GM23338 (cell line): ENCODE data around the gene TNRC18. TPM values are rescaled to one million over a fixed set of nuclear protein-coding genes. Genes with fewer than 3 reads are reported as not detected.

ENCODE experiments used
- ATAC-seq: fragments of 200-7000 bp; cut with Tn5 transposase; 3 replicates; pipeline ENCODE4 v1.9.1; 2020
- DNase-seq: peaks from one replicate; pipeline ENCODE4 v3.0.0-alpha.2; 2015; ENCODE audit warnings: low spot score
- H2AFZ ChIP-seq: fragments of 200-600 bp; sonication (generic); 2 replicates; pipeline ENCODE4 v1.8.0; 2016; ENCODE audit warnings: antibody characterized with exemption, mild to moderate bottlenecking, moderate library complexity
- H3F3A ChIP-seq: fragments of 200-600 bp; sonication (generic); replicated peaks from 2 replicates; pipeline ENCODE4 v1.8.0; 2017; ENCODE audit warnings: antibody characterized with exemption, mixed run types, low read depth
- H3K27ac ChIP-seq: fragments of 200-600 bp; sonication (generic); 2 replicates; pipeline ENCODE4 v1.6.1; 2016; ENCODE audit warnings: low read depth
- H3K27me3 ChIP-seq: fragments of 200-600 bp; sonication (generic); 2 replicates; pipeline ENCODE4 v1.8.0; 2016; ENCODE audit warnings: mild to moderate bottlenecking, mixed run types, moderate library complexity; ENCODE audit not compliant: insufficient read depth
- H3K36me3 ChIP-seq: fragments of 200-600 bp; sonication (generic); 2 replicates; pipeline ENCODE4 v1.8.0; 2016; ENCODE audit warnings: mild to moderate bottlenecking; ENCODE audit not compliant: insufficient read depth
- H3K4me1 ChIP-seq: fragments of 200-600 bp; sonication (generic); 2 replicates; pipeline ENCODE4 v1.8.0; 2016; ENCODE audit warnings: mild to moderate bottlenecking, moderate library complexity; ENCODE audit not compliant: insufficient read depth
- H3K4me2 ChIP-seq: fragments of 200-600 bp; sonication (generic); 2 replicates; pipeline ENCODE4 v1.7.1; 2017; ENCODE audit warnings: mixed run types
- H3K4me3 ChIP-seq: fragments of 200-600 bp; sonication (generic); 2 replicates; pipeline ENCODE4 v1.6.1; 2016; ENCODE audit warnings: mixed run types
- H3K79me2 ChIP-seq: fragments of 200-600 bp; sonication (generic); replicated peaks from 2 replicates; pipeline ENCODE4 v1.8.0; 2017; ENCODE audit warnings: mild to moderate bottlenecking; ENCODE audit not compliant: insufficient read depth
- H3K9me2 ChIP-seq: fragments of 200-600 bp; sonication (generic); 2 replicates; pipeline ENCODE4 v1.8.0; 2017; ENCODE audit not compliant: insufficient read depth
- H4K20me1 ChIP-seq: fragments of 200-600 bp; sonication (generic); replicated peaks from 2 replicates; pipeline ENCODE4 v1.8.0; 2017; ENCODE audit warnings: mild to moderate bottlenecking; ENCODE audit not compliant: insufficient read depth
- H3K27ac Mint-ChIP-seq: 2 replicates; pipeline ENCODE4 v1.8.0; 2020; ENCODE audit warnings: inconsistent platforms, mild to moderate bottlenecking, moderate library complexity, mixed read lengths
- H3K27me3 Mint-ChIP-seq: 3 replicates; pipeline ENCODE4 v1.8.0; 2022; ENCODE audit warnings: low read depth, mild to moderate bottlenecking, moderate library complexity, mixed read lengths, inconsistent platforms; ENCODE audit not compliant: insufficient read depth, poor library complexity
- H3K36me3 Mint-ChIP-seq: 3 replicates; pipeline ENCODE4 v1.8.0; 2021; ENCODE audit warnings: low read depth, mild to moderate bottlenecking, inconsistent platforms, moderate library complexity, mixed read lengths
- H3K4me1 Mint-ChIP-seq: 3 replicates; pipeline ENCODE4 v1.8.0; 2020; ENCODE audit warnings: mild to moderate bottlenecking, inconsistent platforms, mixed read lengths
- H3K4me3 Mint-ChIP-seq: 3 replicates; pipeline ENCODE4 v1.8.0; 2021; ENCODE audit warnings: moderate library complexity, mild to moderate bottlenecking, inconsistent platforms, mixed read lengths
- H3K9me3 Mint-ChIP-seq: 3 replicates; pipeline ENCODE4 v1.8.0; 2020; ENCODE audit warnings: moderate library complexity, mild to moderate bottlenecking, inconsistent platforms, mixed read lengths
- CREB1 ChIP-seq: fragments of 250-450 bp; sonication (Bioruptor Pico); IDR thresholded peaks from 2 replicates; pipeline ENCODE4 v1.5.0; 2020; ENCODE audit warnings: low read depth, mild to moderate bottlenecking, moderate library complexity
- EZH2 ChIP-seq: fragments of 200-600 bp; sonication (generic); IDR thresholded peaks from one replicate; pipeline ENCODE4 v1.8.0; 2017; ENCODE audit warnings: antibody characterized with exemption, mild to moderate bottlenecking, low read depth; ENCODE audit not compliant: unreplicated experiment
- EZH2phosphoT487 ChIP-seq: fragments of 200-600 bp; sonication (generic); IDR thresholded peaks from one replicate; pipeline ENCODE4 v1.8.1; 2018; ENCODE audit warnings: antibody characterized with exemption; ENCODE audit not compliant: unreplicated experiment
- NANOG ChIP-seq: IDR thresholded peaks from 2 replicates; pipeline ENCODE4 v1.6.1; 2016; ENCODE audit warnings: antibody characterized with exemption, borderline replicate concordance
- STAT1 ChIP-seq: IDR thresholded peaks from one replicate; pipeline ENCODE4 v1.6.1; 2016; ENCODE audit warnings: antibody characterized with exemption; ENCODE audit not compliant: unreplicated experiment
- ZNF114 ChIP-seq: fragments of 250-450 bp; sonication (Bioruptor Pico); IDR thresholded peaks from 2 replicates; pipeline ENCODE4 v1.5.0; 2020; ENCODE audit warnings: mild to moderate bottlenecking, moderate library complexity
- ZNF331 ChIP-seq: fragments of 250-450 bp; sonication (Bioruptor Pico); IDR thresholded peaks from 2 replicates; pipeline ENCODE4 v1.5.0; 2020; ENCODE audit warnings: low read depth, mild to moderate bottlenecking, moderate library complexity
- polyA plus RNA-seq: library from polyadenylated mRNA; unstranded; fragments of >200 nt; fragmentation: Nextera tagmentation; extraction: Ambion mirVana; gene quantifications from 2 replicates; pipeline ENCODE4 v1.2.1, GENCODE V29; 2016
- total RNA-seq: library from RNA; depleted of rRNA; stranded (reverse); fragments of >200 nt; shearing (Covaris generic); gene quantifications from 2 replicates; pipeline ENCODE4 v1.2.3, GENCODE V29; 2014
- TF ChIP-seq, protein P1 (sequence below): IDR thresholded peaks from one replicate; pipeline ENCODE4 v1.6.1; 2018; ENCODE audit warnings: antibody characterized with exemption; ENCODE audit not compliant: unreplicated experiment
- TF ChIP-seq, protein P2 (sequence below), 2 experiments: fragments of 200-600 bp in 1 of 2; sonication (generic) in 1 of 2; conservative IDR thresholded peaks; 2 replicates each; pipeline versions ENCODE4 v1.5.1 to v1.6.1; 2016 to 2017; ENCODE audit warnings: antibody characterized with exemption in 2 of 2, low read depth in 2 of 2, mild to moderate bottlenecking in 2 of 2, moderate library complexity in 1 of 2
- TF ChIP-seq, protein P3 (sequence below): IDR thresholded peaks from 2 replicates; pipeline ENCODE4 v1.6.1; 2016; ENCODE audit warnings: antibody characterized with exemption

Gene TNRC18
- total and polyA plus RNA-seq, 2 experiments from 2014 or later, result 2.1 to 17.5 TPM

DNA sequence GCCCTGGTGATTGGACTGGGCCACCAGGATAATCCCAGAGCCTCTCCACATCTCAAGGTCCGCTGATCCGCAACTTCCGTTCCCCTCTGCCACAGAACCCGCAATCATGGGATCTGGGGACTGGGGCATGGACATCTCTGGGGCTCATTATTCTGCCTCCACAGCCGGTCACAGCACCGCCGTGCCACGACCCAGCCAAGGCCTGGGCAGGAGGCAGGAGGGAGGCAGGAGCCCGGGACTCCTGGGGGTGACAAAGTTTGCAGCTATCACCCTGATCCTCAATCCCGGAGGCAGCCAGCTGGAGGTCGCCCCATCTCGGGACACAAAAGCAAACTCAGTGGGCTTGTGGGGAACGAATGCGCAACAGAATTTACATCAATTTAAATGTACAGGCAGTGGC is 42.9 kb upstream of the TNRC18 start:
- Histone ChIP-seq H4K20me1 (no peaks in the 10 kb centered on the region), H3K4me3 (no peak overlapping the region), H3F3A (no peaks in the 10 kb centered on the region), H3K27me3 (no peaks in the 10 kb centered on the region), H3K4me2 (no peak overlapping the region), H3K4me1 (no peaks in the 10 kb centered on the region), H3K27ac (no peak overlapping the region), H3K36me3 (no peaks in the 10 kb centered on the region), H3K9me2 (no peaks in the 10 kb centered on the region), H2AFZ (no peak overlapping the region), H3K79me2 (no peaks in the 10 kb centered on the region)
- H3K4me1 Mint-ChIP-seq, result no peaks in the 10 kb centered on the region; the same call in 2 of the 3 replicates
- no peaks in the 10 kb centered on the region; the same call in 2 of the 3 replicates for H3K36me3 Mint-ChIP-seq
- TF ChIP-seq ZNF114 (CRISPR knock-in tag), result no peak
- no peak for TF ChIP-seq ZNF331
- no peak for TF ChIP-seq NANOG
- no peak for TF ChIP-seq EZH2
- TF ChIP-seq, protein P1, sequence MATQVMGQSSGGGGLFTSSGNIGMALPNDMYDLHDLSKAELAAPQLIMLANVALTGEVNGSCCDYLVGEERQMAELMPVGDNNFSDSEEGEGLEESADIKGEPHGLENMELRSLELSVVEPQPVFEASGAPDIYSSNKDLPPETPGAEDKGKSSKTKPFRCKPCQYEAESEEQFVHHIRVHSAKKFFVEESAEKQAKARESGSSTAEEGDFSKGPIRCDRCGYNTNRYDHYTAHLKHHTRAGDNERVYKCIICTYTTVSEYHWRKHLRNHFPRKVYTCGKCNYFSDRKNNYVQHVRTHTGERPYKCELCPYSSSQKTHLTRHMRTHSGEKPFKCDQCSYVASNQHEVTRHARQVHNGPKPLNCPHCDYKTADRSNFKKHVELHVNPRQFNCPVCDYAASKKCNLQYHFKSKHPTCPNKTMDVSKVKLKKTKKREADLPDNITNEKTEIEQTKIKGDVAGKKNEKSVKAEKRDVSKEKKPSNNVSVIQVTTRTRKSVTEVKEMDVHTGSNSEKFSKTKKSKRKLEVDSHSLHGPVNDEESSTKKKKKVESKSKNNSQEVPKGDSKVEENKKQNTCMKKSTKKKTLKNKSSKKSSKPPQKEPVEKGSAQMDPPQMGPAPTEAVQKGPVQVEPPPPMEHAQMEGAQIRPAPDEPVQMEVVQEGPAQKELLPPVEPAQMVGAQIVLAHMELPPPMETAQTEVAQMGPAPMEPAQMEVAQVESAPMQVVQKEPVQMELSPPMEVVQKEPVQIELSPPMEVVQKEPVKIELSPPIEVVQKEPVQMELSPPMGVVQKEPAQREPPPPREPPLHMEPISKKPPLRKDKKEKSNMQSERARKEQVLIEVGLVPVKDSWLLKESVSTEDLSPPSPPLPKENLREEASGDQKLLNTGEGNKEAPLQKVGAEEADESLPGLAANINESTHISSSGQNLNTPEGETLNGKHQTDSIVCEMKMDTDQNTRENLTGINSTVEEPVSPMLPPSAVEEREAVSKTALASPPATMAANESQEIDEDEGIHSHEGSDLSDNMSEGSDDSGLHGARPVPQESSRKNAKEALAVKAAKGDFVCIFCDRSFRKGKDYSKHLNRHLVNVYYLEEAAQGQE, result no peak
- TF ChIP-seq, protein P2, sequence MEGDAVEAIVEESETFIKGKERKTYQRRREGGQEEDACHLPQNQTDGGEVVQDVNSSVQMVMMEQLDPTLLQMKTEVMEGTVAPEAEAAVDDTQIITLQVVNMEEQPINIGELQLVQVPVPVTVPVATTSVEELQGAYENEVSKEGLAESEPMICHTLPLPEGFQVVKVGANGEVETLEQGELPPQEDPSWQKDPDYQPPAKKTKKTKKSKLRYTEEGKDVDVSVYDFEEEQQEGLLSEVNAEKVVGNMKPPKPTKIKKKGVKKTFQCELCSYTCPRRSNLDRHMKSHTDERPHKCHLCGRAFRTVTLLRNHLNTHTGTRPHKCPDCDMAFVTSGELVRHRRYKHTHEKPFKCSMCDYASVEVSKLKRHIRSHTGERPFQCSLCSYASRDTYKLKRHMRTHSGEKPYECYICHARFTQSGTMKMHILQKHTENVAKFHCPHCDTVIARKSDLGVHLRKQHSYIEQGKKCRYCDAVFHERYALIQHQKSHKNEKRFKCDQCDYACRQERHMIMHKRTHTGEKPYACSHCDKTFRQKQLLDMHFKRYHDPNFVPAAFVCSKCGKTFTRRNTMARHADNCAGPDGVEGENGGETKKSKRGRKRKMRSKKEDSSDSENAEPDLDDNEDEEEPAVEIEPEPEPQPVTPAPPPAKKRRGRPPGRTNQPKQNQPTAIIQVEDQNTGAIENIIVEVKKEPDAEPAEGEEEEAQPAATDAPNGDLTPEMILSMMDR (conservative IDR thresholded peaks at IDR 0.05; ENCODE audit: low read depth in 2 of 2), result no peak
- no peak for TF ChIP-seq EZH2phosphoT487
- no peak for TF ChIP-seq STAT1
- no peak for ATAC-seq
- H3K9me3 Mint-ChIP-seq, result no peaks in the 10 kb centered on the region; the same call in 2 of the 3 replicates
- no peak overlapping the region for H3K27ac Mint-ChIP-seq
- no peak for DNase-seq
- H3K4me3 Mint-ChIP-seq, result no peak overlapping the region
- H3K27me3 Mint-ChIP-seq, result peaks cover 7% of the 10 kb centered on the region

DNA sequence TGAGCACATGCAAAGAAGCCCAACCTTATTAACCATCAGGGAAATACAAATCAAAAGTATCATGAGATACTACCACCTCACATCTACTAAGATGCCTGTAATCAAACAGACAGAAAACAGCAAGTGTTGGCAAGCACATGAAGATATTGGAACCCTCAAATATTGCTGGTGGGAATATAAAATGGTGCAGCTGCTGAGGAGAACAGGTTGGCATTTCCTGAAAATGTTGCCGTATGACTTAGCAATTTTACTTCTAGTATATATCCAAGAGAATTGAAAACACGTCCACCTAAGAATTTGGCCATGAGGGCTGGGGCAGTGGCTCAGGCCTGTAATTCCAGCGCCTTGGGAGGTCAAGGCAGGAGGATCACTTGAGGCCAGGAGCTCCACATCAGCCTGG is 39.4 kb upstream of the TNRC18 start:
- Mint-ChIP-seq H3K9me3 (no peaks in the 10 kb centered on the region), H3K27ac (no peak overlapping the region), H3K27me3 (peaks cover 11% of the 10 kb centered on the region), H3K4me1 (no peaks in the 10 kb centered on the region), H3K4me3 (no peak overlapping the region), H3K36me3 (no peaks in the 10 kb centered on the region)
- Histone ChIP-seq H3K27ac (no peak overlapping the region), H3K4me3 (no peak overlapping the region), H3K4me2 (no peak overlapping the region), H3K4me1 (no peaks in the 10 kb centered on the region), H3F3A (no peaks in the 10 kb centered on the region), H3K27me3 (no peaks in the 10 kb centered on the region), H2AFZ (no peak overlapping the region), H3K9me2 (no peaks in the 10 kb centered on the region), H4K20me1 (no peaks in the 10 kb centered on the region), H3K36me3 (no peaks in the 10 kb centered on the region), H3K79me2 (no peaks in the 10 kb centered on the region)
- no peak for ATAC-seq
- DNase-seq, result no peak
- no peak for TF ChIP-seq EZH2phosphoT487
- TF ChIP-seq, protein P3, sequence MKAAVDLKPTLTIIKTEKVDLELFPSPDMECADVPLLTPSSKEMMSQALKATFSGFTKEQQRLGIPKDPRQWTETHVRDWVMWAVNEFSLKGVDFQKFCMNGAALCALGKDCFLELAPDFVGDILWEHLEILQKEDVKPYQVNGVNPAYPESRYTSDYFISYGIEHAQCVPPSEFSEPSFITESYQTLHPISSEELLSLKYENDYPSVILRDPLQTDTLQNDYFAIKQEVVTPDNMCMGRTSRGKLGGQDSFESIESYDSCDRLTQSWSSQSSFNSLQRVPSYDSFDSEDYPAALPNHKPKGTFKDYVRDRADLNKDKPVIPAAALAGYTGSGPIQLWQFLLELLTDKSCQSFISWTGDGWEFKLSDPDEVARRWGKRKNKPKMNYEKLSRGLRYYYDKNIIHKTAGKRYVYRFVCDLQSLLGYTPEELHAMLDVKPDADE, result no peak
- no peak for TF ChIP-seq STAT1
- TF ChIP-seq, protein P2 (conservative IDR thresholded peaks at IDR 0.05; ENCODE audit: low read depth in 2 of 2), result no peak
- TF ChIP-seq NANOG, result no peak
- no peak for TF ChIP-seq ZNF331
- TF ChIP-seq EZH2, result no peak
- no peak for TF ChIP-seq CREB1
